Posterior vena cava (tissue), 2 donors: Measurements from ENCODE around the gene MMP11. TPM values are rescaled to one million over a fixed set of nuclear protein-coding genes. Genes with fewer than 3 reads are reported as not detected.

ENCODE experiments used
- DNase-seq: peaks from one replicate; pipeline ENCODE4 v3.0.0-alpha.2; 2020; ENCODE audit warnings: low spot score
- intact Hi-C, 2 donors: fragments of 100-400 bp; cut with DNase I; formaldehyde crosslinking; loops; one replicate each; pipeline versions ENCODE4 v1.14.1 to v1.14.2; 2022 to 2023
- total RNA-seq, 2 donors: library from RNA; stranded (reverse); fragmentation: NEBNext Ultra II Directional; extraction: Animal tissue kit (Norgen Biotek cat#: 25700); gene quantifications; one replicate each; pipeline ENCODE4 v1.2.1, GENCODE V29; 2021
- donor health status: DM: yes; HTN: yes; CAD: no.
- donor health status: DM: yes; HTN: yes; CAD: no.

The MMP11 gene
- total RNA-seq, 2 donors from 2014 or later: 2.8 to 5.8 TPM

GRCh38 chr22:23777776-23778576 lies 5.3 kb downstream of the MMP11 start:
- intact Hi-C loops: no loop called here
- peak; percentile 79 for DNase-seq

- DNase-seq: no peak
- intact Hi-C loops: no loop called here
Measured at GRCh38 chr22:23778577-23778900, 5.9 kb downstream of the MMP11 start.

GRCh38 chr22:23779083-23779482 lies 6.4 kb downstream of the MMP11 start:
- intact Hi-C loops: no loop called here
- peak; percentile 58 for DNase-seq

- intact Hi-C loops: loop anchor here in 1 of 2 donors (5.0 kb wide), 1 partner anchor 68 kb away; no protein-coding TSS in a partner anchor
Measured at GRCh38 chr22:23779731-23780130, 7.1 kb downstream of the MMP11 start.

GRCh38 chr22:23780146-23780748 lies 7.6 kb downstream of the MMP11 start:
- intact Hi-C loops: loop anchor here in 1 of 2 donors (5.0 kb wide), 1 partner anchor 67 kb away; no protein-coding TSS in a partner anchor
- DNase-seq: peak; percentile 71

More at GRCh38 chr22:23779731-23780130, 7.1 kb downstream of the MMP11 start:
- peak; percentile 68 for DNase-seq

- peak; percentile 76 for DNase-seq
- intact Hi-C loops: loop anchor here in 1 of 2 donors (5.0 kb wide), 1 partner anchor 66 kb away; no protein-coding TSS in a partner anchor
Measured at GRCh38 chr22:23781065-23781464, 8.4 kb downstream of the MMP11 start.

- intact Hi-C loops: loop anchor here in 1 of 2 donors (5.0 kb wide), 1 partner anchor 66 kb away; no protein-coding TSS in a partner anchor
- peak; percentile 90 for DNase-seq
Measured at GRCh38 chr22:23781511-23782183, 9.0 kb downstream of the MMP11 start.

- peak; percentile 49 for DNase-seq
- intact Hi-C loops: loop anchor here in 1 of 2 donors (5.0 kb wide), 1 partner anchor 65 kb away; no protein-coding TSS in a partner anchor
Measured at GRCh38 chr22:23782252-23782651, 9.6 kb downstream of the MMP11 start.

- intact Hi-C loops: loop anchor here in 1 of 2 donors (5.0 kb wide), 1 partner anchor 65 kb away; no protein-coding TSS in a partner anchor
- DNase-seq: no peak
Measured at GRCh38 chr22:23782703-23783102, 10.1 kb downstream of the MMP11 start.

GRCh38 chr22:23783265-23784150 lies 10.9 kb downstream of the MMP11 start:
- peak; percentile 67 for DNase-seq
- intact Hi-C loops: loop anchor here in 1 of 2 donors (5.0 kb wide), 1 partner anchor 64 kb away; no protein-coding TSS in a partner anchor

- DNase-seq: peak; percentile 48
- intact Hi-C loops: loop anchor here in 1 of 2 donors (5.0 kb wide), 1 partner anchor 63 kb away; no protein-coding TSS in a partner anchor
Measured at GRCh38 chr22:23784215-23784732, 11.6 kb downstream of the MMP11 start.

- DNase-seq: peak; percentile 54
- intact Hi-C loops: no loop called here
Measured at GRCh38 chr22:23786261-23786710, 13.6 kb downstream of the MMP11 start.

GRCh38 chr22:23786752-23787599 lies 14.3 kb downstream of the MMP11 start, which contains the start of gene SMARCB1:
SMARCB1 (plus strand) TSS chr22:23786966; CDS start chr22:23787170, 204 bp downstream.
- intact Hi-C loops: no loop called here
- peak; percentile 98 for DNase-seq

GRCh38 chr22:23787600-23787896 lies 14.9 kb downstream of the MMP11 start:
- intact Hi-C loops: no loop called here
- no peak for DNase-seq

- intact Hi-C loops: no loop called here
- DNase-seq: no peak
Measured at GRCh38 chr22:23787910-23788309, 15.3 kb downstream of the MMP11 start.

- intact Hi-C loops: no loop called here
Measured at GRCh38 chr22:23789121-23789520, 16.5 kb downstream of the MMP11 start.

GRCh38 chr22:23789638-23790037 lies 17.0 kb downstream of the MMP11 start:
- intact Hi-C loops: no loop called here
- DNase-seq: no peak

More at GRCh38 chr22:23789121-23789520, 16.5 kb downstream of the MMP11 start:
- no peak for DNase-seq
